Stimulated activated CD8-positive, alpha-beta memory T cell treated with anti-CD3 and anti-CD28 coated beads, Interleukin-12 subunit alpha, Interleukin-12 subunit beta, amount 100 ng/mL, for 24 hours (primary cell): ENCODE data around the gene CHRNE.
A peak's percentile ranks its signal among the peaks of the same experiment; 100 is the strongest.

Experiments used
- DNase-seq: peaks from one replicate; pipeline ENCODE4 v3.0.0-alpha.2; 2020; ENCODE audit errors: extremely low read depth

Gene CHRNE

DNA sequence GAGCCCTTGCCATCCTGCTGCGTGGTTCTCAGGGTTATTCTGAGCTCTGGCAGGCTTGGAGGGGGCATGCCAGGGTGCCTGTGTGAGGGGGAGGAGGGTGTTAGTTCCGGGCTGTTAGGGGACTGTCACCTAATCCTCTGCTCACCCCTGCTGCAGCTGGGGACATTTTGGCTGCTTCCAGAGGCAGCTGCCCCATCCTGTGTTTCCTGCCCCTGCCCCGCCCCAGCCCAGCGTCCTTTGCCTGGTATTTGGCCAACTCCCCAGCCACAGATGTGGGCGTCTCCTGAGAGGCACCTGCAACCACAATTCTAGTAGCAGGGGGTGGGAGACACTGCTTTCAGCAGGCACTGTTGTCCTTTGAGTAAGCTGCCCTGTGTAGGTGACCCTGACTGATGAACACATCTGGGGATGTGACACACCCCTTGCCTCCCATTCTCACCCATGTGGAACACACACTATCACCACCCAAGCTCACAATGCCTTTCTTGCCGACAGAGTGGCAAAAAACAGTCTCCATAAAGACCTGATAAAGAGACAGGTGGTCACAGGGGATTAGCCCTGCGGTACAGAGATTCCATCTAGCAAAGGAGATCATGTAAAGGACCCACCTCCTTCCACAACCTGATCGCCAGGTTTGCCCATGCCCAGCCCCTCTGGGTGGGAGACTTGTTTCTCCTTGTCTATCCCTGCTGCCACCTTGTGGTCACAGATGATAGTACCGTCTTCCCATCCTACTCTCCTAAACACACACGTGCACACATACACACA is at the start of gene CHRNE:
Gene CHRNE, minus strand, starts transcription at position 48 of the 768 bp plus-strand sequence. Its CDS starts 35 bp downstream, at position 13.
- no peak for DNase-seq

- no peak for DNase-seq
These were observed 48.6 kb upstream of the CHRNE start for GRCh38 chr17:4951486-4951885.

- no peak for DNase-seq
These were observed 47.9 kb upstream of the CHRNE start, which contains the start of gene ENO3 for GRCh38 chr17:4950746-4951204. ENO3 (plus strand) TSS chr17:4951119; CDS start chr17:4951830, 711 bp downstream.

DNA sequence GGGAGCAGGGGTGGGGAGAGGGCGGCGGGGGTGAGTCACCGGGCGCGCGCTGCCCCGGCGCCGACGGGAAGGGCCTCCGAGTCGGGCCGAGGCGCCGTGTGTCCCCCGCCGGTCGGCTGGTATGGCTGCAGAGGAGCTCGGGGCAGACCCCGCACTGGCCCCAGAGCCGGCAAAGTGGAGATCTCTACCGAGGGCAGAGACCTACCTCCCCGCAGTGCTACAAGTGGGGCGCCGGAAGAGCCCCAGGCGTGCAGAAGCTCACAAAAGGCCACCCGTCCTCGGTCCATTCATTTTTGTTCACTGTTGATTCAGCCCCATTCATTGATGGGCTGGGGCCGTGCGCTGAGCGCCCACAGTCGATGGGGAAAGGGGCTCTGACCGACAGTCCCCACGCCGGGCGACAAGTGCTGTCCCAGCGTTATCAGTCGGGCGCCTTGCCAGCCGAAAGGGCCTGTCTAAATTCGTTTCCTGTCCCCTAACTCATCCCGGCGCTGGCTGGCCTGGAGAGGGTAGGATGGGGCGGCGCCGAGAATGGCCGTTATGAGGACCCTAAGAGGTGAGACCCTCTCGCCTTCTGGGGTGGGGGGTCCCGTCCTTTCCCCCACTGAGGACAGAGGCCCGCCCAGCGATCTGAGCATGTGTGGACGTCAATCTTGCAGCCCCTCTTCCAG is 47.3 kb upstream of the CHRNE start:
- DNase-seq: no peak

GRCh38 chr17:4949321-4950074 is 46.6 kb upstream of the CHRNE start:
- peak; percentile 58 for DNase-seq

DNA sequence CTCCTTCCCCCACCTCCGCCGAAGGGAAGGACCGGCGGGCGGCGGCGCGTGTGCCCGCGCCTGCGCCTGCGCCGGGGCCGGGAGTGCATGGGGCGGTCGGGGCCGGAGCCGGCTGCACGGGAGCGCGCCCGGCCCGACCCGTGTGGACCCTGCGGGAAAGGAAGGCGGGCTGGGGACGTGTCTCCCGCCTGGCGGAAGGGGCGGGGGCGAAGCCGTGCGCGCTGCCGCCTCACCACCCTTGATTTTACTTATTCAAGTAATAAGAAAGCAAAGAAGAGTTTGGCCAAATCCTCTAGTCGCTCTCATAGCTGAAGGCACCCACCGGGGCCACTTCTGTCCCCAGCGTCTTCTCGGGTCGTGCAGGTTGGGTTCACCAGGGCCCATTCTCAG is 46.0 kb upstream of the CHRNE start:
- DNase-seq: peak; percentile 60

DNA sequence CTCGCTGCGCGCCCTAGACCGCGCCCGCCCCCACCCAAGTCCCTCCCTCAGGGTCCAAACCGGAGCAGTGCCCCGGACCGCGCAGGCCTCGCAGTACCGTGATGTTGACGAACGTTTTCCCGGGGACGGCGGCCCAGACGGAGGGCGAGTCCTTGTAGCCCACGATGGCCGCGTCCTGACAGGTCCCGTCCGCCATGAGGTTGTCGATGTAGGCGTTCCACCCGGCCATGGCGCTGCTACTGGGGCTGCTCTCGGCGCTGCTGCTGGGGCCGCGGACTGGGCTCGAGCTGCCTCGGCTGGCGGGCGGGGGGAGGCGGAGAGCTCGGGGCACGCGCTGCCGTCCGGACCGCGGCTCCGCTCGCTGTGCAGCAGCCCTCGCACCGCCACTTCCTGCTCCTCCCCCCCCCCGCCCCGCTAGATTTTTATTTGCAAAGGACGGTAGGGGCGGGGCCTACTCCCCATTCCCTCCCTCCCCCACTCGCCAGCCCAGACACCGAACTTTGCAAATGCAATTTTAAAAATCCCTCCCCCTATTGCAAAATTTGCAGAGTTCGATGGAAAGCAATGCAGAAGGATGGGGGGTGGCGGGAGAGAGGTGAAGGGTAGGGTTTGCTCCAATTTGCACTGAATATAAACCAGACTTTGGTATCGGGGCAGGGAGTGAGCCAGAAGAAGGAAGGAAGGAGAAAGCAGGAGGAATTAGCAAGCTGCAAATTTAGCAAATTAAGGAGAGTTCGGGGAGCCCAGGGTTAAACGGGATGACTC is 45.5 kb upstream of the CHRNE start, which contains the start of gene PFN1:
Gene PFN1, minus strand, starts transcription at position 365 of the 765 bp plus-strand sequence. Its CDS starts 136 bp downstream, at position 229.
- peak; percentile 82 for DNase-seq

DNA sequence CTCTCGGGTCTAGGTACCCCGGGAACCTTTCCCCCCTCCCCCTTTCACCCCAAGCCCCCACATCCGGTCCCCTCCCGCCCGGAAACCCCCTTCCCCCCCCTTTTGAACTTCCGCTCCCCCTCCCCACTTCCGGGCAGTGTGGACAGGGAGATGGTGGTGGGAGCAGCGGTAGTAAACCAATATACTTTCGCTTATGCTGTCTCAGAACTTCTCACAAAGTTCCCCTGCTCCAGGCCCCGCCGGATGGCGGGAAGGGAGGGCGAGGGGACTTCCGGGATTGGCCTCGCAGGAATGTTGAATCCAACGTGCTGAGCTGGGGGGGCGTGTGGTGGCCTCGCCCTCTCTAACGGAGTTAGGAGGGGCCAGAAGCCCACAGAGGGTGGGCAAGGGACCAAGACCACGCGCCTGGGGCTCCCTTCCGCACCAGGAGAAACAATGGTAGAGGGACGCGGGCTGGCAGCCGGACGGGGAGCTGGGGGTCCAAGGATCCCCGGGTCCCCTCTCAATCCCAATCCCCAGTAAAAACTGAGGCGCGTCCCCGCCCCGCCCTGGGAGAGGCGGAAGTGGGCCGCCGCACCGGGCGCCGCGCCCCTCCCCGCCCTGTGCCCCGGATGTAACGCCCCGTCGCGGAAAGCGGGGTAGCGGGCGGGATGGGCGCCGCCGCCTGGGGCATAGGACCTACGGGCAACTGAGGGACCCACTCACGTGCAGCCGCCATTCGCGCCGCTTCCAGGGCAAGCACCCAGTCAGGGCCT is 44.7 kb upstream of the CHRNE start:
- no peak for DNase-seq

DNA sequence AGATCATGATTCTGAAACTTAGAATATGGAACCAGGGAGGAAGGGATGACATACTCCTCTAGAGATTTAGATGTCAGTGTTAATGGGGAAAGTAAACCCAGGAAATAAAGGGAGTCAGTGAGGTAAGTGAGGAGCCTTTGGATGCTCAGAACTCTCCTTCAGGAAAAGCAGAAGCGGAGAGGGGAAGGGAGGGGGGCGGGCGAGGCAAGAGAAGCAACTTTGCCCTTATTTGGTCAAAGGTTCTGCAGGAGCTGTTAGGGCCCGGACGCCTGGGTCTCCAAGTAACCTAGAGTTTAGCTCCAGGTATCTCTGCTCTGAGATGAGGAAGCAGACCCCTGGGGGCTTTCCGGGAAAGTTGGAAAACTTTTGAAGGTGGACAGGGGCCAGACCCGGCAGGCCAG is 44.1 kb upstream of the CHRNE start:
- DNase-seq: no peak

GRCh38 chr17:4946312-4946976 is 43.5 kb upstream of the CHRNE start:
- no peak for DNase-seq

- no peak for DNase-seq
These were observed 43.0 kb upstream of the CHRNE start for GRCh38 chr17:4945944-4946280.

DNA sequence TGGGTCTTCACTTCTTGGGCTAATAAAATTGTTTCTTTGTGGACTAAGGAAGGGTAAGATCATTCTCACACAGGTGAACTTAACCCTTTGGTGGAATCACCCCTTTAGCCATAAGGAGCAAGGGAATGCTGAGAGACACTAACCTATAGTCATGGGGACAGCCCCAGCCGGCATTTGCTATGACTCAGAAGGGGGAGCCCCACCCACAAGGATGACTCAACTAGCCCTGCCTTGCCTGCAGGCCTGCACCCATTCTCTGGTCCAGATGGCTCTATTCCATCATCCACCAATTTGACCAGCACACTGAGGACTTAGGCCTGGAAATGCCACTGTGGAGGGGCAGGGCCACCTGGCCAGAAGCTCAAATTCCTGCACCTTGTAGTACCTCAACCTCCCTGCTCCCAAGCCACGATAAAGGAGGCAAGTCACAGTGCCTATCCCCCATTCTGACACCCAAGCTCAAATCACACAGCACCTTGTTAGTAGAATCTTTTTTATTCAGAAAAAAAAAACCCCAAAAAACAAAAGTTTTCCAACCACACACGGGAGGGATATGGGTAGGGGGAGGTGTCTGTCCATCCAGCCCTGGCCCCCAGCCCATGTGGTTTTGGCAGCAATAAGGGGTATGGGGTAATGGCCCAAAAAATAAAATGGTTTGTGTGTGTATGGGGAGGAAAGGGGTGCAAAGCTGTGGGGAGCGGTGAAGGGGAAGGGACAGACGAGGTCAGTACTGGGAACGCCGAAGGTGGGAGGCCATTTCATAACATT is 42.5 kb upstream of the CHRNE start:
- DNase-seq: peak; percentile 70

- DNase-seq: no peak
These were observed 41.8 kb upstream of the CHRNE start for GRCh38 chr17:4944554-4945175.

DNA sequence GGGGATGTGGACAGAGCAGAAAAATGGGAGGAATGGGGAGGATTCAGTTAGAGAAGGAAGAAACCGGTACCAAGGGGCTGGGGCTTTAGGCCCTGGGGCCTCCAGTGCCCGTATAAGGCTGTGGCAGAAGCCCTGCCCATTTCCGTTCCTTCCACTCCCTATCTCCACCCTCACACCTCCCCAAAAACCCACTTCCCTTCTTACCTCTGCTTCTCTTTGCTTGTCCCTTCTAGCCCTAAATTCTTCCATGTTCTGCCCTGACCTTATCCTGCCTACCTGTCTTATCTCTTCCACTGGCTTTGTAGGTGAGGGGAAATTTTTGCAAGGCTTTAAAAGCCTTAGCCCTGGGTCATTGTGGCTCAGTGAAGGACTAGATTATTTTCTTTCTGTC is 41.3 kb upstream of the CHRNE start:
- no peak for DNase-seq

DNA sequence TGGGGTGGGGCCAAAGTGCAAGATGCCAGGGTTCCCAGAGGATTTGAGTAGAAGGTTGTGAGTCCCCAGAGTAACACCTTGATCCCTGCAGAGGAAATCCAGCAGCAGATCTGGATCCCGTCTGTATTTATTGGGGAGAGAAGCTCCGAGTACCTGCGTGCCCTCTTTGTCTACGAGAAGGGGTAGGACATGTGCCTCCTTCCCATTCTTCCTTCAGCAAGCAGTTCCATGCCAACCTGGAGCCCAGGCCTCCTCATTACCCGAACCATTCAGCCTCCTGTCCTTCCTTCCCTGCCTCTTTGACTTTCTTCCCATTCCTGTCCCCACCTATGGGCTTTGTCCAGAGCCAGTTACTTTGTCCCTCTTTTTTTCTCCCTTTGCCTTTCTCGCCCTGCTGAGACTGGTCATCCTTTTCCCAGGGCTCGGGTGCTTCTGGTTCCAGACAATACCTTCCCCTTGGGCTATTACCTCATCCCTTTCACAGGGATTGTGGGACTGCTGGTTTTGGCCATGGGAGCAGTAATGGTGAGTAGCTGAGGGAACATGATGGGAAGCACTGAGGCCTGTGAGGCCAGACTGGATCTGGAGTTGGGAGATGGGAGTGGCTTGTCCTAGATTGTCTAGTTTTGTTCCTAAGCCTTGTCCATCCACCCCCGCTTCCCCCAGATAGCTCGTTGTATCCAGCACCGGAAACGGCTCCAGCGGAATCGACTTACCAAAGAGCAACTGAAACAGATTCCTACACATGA is 40.0 kb upstream of the CHRNE start:
- DNase-seq: no peak

- no peak for DNase-seq
These were observed 38.4 kb upstream of the CHRNE start for GRCh38 chr17:4941319-4941610.

DNA sequence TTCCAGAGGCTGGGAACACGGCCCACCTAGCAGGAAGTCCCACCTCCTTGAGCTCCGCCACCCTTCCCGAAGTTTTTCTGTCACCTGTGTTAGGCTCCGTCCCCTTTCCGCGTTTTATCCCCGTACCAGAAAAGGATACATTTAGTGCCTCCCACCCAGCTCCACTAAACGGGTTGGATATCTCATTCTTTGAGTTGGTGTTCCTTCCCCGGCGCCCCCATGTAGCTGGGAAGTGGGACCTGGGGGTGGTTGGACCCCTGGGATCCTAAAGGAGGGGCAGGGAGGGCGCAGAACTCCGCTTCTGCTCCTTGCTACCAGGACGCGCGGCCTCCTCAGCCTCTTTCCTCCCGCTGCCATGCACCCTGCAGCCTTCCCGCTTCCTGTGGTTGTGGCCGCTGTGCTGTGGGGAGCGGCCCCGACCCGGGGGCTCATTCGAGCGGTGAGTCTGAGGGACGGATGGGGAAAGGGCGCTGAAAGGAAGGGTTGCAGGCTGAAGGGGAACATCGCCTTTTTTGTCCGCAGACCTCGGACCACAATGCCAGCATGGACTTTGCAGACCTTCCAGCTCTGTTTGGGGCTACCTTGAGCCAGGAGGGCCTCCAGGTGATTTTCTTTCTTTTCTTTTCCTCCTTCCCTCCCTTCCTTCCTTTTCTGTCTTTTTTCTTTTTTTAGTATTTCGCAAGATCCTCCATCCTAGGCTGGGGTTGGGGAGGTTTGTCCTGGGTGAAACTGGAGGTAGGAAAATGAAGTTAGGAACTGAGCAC is 37.8 kb upstream of the CHRNE start:
- DNase-seq: no peak
